OCI-LY1 (cell line): Measurements from ENCODE around the gene SMIM9.

Experiments
- H2AFZ ChIP-seq: fragments of 200-600 bp; sonication (generic), shearing (Covaris generic); 2 replicates; pipeline ENCODE4 v1.6.0; 2014; ENCODE audit warnings: antibody characterized with exemption, mild to moderate bottlenecking, low read length
- H3F3A ChIP-seq: fragments of 200-600 bp; sonication (generic), shearing (Covaris generic); 2 replicates; pipeline ENCODE4 v1.6.0; 2014; ENCODE audit warnings: mild to moderate bottlenecking, antibody characterized with exemption, low read length, moderate library complexity; ENCODE audit not compliant: insufficient read depth
- H3K27ac ChIP-seq: fragments of 200-600 bp; sonication (generic); 2 replicates; pipeline ENCODE4 v1.5.1; 2014; ENCODE audit warnings: low read length, mixed run types, mild to moderate bottlenecking, low read depth; ENCODE audit not compliant: poor library complexity, severe bottlenecking
- H3K27me3 ChIP-seq: fragments of 200-600 bp; sonication (generic); 2 replicates; pipeline ENCODE4 v1.6.0; 2014; ENCODE audit warnings: antibody characterized with exemption, mild to moderate bottlenecking, low read length, moderate library complexity; ENCODE audit not compliant: insufficient read depth
- H3K36me3 ChIP-seq: fragments of 200-600 bp; sonication (generic); 2 replicates; pipeline ENCODE4 v1.6.1; 2014; ENCODE audit warnings: mild to moderate bottlenecking, antibody characterized with exemption, low read length, moderate library complexity, mixed read lengths; ENCODE audit not compliant: insufficient read depth
- H3K4me1 ChIP-seq: fragments of 200-600 bp; sonication (generic); 2 replicates; pipeline ENCODE4 v1.5.1; 2014; ENCODE audit warnings: mild to moderate bottlenecking, low read length, moderate library complexity; ENCODE audit not compliant: insufficient read depth, severe bottlenecking
- H3K4me2 ChIP-seq: fragments of 200-600 bp; sonication (generic), shearing (Covaris generic); 2 replicates; pipeline ENCODE4 v1.6.1; 2014; ENCODE audit warnings: low read length
- H3K4me3 ChIP-seq: fragments of 200-600 bp; sonication (generic); 2 replicates; pipeline ENCODE4 v1.5.1; 2014; ENCODE audit warnings: low read length, low read depth, mild to moderate bottlenecking, mixed read lengths; ENCODE audit not compliant: poor library complexity, severe bottlenecking
- H3K79me2 ChIP-seq: fragments of 200-600 bp; shearing (Covaris generic); 2 replicates; pipeline ENCODE4 v1.6.1; 2016; ENCODE audit warnings: mixed run types, low read length, mixed read lengths; ENCODE audit not compliant: insufficient read depth
- H3K9ac ChIP-seq: fragments of 200-600 bp; sonication (generic), shearing (Covaris generic); 2 replicates; pipeline ENCODE4 v1.6.1; 2014; ENCODE audit warnings: mild to moderate bottlenecking, low read length, mixed read lengths
- H3K9me2 ChIP-seq: fragments of 200-600 bp; sonication (generic), shearing (Covaris generic); 2 replicates; pipeline ENCODE4 v1.6.1; 2014; ENCODE audit warnings: low read depth, mild to moderate bottlenecking, low read length, mixed read lengths
- H3K9me3 ChIP-seq: fragments of 200-600 bp; shearing (Covaris generic); 2 replicates; pipeline ENCODE4 v1.6.1; 2014; ENCODE audit warnings: low read length, mixed read lengths
- H4K20me1 ChIP-seq: fragments of 200-600 bp; sonication (generic), shearing (Covaris generic); 2 replicates; pipeline ENCODE4 v1.6.0; 2016; ENCODE audit warnings: mild to moderate bottlenecking, low read length; ENCODE audit not compliant: insufficient read depth
- CTCF ChIP-seq: fragments of 200-600 bp; sonication (generic), shearing (Covaris generic); IDR thresholded peaks from 2 replicates; pipeline ENCODE4 v1.5.1; 2017; ENCODE audit warnings: mild to moderate bottlenecking, antibody characterized with exemption, low read length, moderate library complexity, mixed read lengths
- EZH2 ChIP-seq: fragments of 200-600 bp; sonication (generic), shearing (Covaris generic); IDR thresholded peaks from 2 replicates; pipeline ENCODE4 v1.8.0; 2017; ENCODE audit warnings: borderline replicate concordance, mixed run types, mild to moderate bottlenecking, antibody characterized with exemption, low read length, moderate library complexity, mixed read lengths

Gene SMIM9

DNA sequence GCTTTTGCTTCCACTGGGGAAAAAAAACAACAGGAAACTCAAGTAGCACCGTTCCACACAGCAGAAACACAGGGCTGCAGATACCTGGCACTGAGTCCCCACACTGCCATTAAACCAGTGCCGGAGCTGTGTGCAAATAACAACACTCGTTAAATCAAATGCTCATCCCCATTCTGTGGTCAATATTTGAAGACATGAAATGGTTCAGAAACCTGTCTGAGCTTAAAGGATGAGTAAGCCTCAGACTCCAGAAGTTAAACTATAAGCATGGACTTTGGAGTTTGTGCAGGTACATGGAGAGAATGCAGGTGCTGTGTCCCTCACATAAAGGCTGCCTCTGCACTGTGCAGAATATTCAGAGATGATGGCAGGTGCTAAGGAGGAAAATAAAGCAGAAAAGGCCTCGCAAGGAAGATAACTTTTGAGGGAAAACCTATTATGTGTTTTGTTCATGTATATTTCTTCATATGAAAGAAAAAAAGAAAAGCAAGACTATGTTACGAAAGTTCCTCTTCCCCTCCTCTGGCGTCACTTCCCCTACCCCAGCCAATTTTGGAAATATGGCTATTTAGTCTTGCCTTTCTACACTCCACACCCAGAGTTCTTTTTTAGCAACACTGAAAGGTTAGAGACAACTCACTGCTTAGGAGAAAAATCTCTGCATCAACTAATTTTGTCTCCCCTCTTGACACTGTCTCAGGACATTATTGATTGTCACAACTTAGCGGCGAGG, 33.8 kb downstream of the SMIM9 start:
- Histone ChIP-seq H3K9me3 (no peaks in the 10 kb centered on the region), H3F3A (no peaks in the 10 kb centered on the region), H3K4me3 (no peak overlapping the region), H3K27me3 (no peaks in the 10 kb centered on the region), H2AFZ (no peak overlapping the region), H3K27ac (no peak overlapping the region), H4K20me1 (no peaks in the 10 kb centered on the region), H3K4me2 (no peak overlapping the region), H3K79me2 (no peaks in the 10 kb centered on the region), H3K9ac (no peak overlapping the region), H3K36me3 (no peaks in the 10 kb centered on the region), H3K4me1 (peaks cover 16% of the 10 kb centered on the region), H3K9me2 (no peaks in the 10 kb centered on the region)
- TF ChIP-seq EZH2 (no peak), CTCF (no peak)

DNA sequence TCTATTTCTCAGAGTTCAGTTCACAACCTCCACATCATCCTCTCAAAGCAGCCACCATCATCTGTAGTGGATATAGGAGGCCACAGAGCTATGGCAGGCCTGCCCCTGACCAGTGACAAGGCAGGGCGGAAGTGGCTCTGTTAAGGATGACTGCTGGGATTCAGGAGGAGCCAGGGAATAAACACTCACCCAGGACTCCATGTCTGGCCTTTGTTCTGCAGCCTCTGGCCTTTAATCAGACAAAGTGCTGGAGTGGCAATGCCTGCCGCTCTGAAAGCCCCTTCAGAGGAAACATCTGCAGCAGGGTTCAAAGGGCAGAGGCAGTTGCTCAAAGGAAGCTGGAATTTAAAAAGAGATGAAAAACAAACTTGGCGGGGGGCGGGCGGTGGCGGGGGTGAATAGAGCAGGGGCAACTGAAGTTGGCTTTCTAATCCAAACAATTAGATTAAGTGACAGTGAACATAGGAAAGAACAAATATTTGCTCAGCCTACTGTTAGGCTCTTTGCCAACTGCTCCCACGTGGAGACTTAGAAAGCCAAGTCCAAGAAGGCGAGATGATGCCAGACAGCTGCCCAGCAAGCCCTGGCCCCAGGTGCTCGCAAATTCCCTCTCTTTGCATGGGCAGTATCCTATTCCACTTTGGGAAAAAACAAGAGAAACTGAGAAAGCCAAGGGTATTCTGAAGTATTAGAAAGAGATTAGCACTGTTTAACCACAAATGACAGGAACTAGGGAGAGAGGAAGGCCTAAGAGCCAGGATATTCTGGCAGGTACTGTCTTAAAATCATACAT, 34.7 kb downstream of the SMIM9 start:
- Histone ChIP-seq H3K4me3 (no peak overlapping the region), H3F3A (no peaks in the 10 kb centered on the region), H2AFZ (no peak overlapping the region), H3K27ac (no peak overlapping the region), H3K27me3 (no peaks in the 10 kb centered on the region), H3K9me3 (no peaks in the 10 kb centered on the region), H3K79me2 (no peaks in the 10 kb centered on the region), H3K9me2 (no peaks in the 10 kb centered on the region), H3K36me3 (no peaks in the 10 kb centered on the region), H3K4me1 (peaks cover 10% of the 10 kb centered on the region), H4K20me1 (no peaks in the 10 kb centered on the region), H3K4me2 (no peak overlapping the region), H3K9ac (no peak overlapping the region)
- no peak for TF ChIP-seq CTCF
- no peak for TF ChIP-seq EZH2

DNA sequence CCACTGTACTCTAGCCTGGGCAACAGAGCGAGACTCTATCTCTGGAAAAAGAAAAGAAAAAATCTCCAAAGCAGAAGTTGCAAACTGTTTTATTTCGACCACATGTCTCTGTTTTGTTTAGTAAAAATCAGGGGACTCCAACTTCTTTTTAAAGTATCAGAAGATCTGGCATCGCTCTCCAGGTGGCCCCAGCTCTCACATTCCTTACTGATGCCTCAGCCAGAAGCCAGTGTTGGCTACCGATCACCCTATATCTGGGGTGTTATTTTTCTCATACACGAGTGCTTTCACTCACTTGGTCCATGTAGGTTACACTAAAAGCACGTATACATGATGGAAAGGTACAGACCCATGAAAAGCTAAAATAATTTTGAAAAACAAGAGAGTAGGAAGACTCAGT, 37.5 kb downstream of the SMIM9 start:
- TF ChIP-seq CTCF: no peak
- TF ChIP-seq EZH2: no peak
- Histone ChIP-seq H3K27me3 (no peaks in the 10 kb centered on the region), H3K9me2 (no peaks in the 10 kb centered on the region), H3K27ac (no peak overlapping the region), H3K4me3 (no peak overlapping the region), H3K4me1 (peaks cover 10% of the 10 kb centered on the region), H3K4me2 (no peak overlapping the region), H2AFZ (no peak overlapping the region), H3K36me3 (no peaks in the 10 kb centered on the region), H3K79me2 (no peaks in the 10 kb centered on the region), H3K9ac (no peak overlapping the region), H3F3A (no peaks in the 10 kb centered on the region), H3K9me3 (no peaks in the 10 kb centered on the region), H4K20me1 (no peaks in the 10 kb centered on the region)
